ENCODE data around the gene CIITA.
"Not testable (repeated sequence)": the region's sequence is repeated elsewhere in the genome, so short reads cannot be mapped to it uniquely, and the experiment has no call there.

CIITA gene

GRCh38 chr16:10957771-10958482 lies 80.9 kb downstream of the CIITA start:
- no peak for DNase-seq

- DNase-seq = no peak
Measured at GRCh38 chr16:10959161-10959560, 82.2 kb downstream of the CIITA start.

GRCh38 chr16:10961231-10961630 lies 84.2 kb downstream of the CIITA start:
- DNase-seq = no peak

- peak; percentile 76 to 78 for DNase-seq
Measured at GRCh38 chr16:10964039-10964890, 87.3 kb downstream of the CIITA start.

GRCh38 chr16:10964891-10965326 lies 87.9 kb downstream of the CIITA start:
- peak; percentile 62 to 70 for DNase-seq

- DNase-seq = no peak
Measured at GRCh38 chr16:10965440-10966061, 88.5 kb downstream of the CIITA start.

GRCh38 chr16:10966129-10966528 lies 89.1 kb downstream of the CIITA start:
- no peak for DNase-seq

- not testable (repeated sequence) for DNase-seq
Measured at GRCh38 chr16:10966559-10966958, 89.6 kb downstream of the CIITA start.

- no peak for DNase-seq
Measured at GRCh38 chr16:10967986-10968385, 91.0 kb downstream of the CIITA start.

- DNase-seq = no peak
Measured at GRCh38 chr16:10968498-10968897, 91.5 kb downstream of the CIITA start.

- no peak for DNase-seq
Measured at GRCh38 chr16:10969615-10970014, 92.6 kb downstream of the CIITA start.

GRCh38 chr16:10970065-10970464 lies 93.1 kb downstream of the CIITA start:
- no peak for DNase-seq

GRCh38 chr16:10971560-10971961 lies 94.6 kb downstream of the CIITA start:
- DNase-seq = peak; percentile 12 to 16

- no peak for DNase-seq
Measured at GRCh38 chr16:10972108-10972818, 95.3 kb downstream of the CIITA start.

- DNase-seq = no peak
Measured at GRCh38 chr16:10972819-10973464, 95.9 kb downstream of the CIITA start.

- DNase-seq = no peak
Measured at GRCh38 chr16:10976634-10977033, 99.6 kb downstream of the CIITA start.

- DNase-seq = no peak
Measured at GRCh38 chr16:10978124-10978523, 101.1 kb downstream of the CIITA start.

- no peak for DNase-seq
Measured at GRCh38 chr16:10978871-10979446, 102.0 kb downstream of the CIITA start.

- no peak for DNase-seq
Measured at GRCh38 chr16:10979717-10980601, 103.0 kb downstream of the CIITA start.

GRCh38 chr16:10980813-10981212 lies 103.8 kb downstream of the CIITA start:
- no peak for DNase-seq

GRCh38 chr16:10981697-10982216 lies 104.8 kb downstream of the CIITA start:
- peak in 1 of 2 experiments; percentile 29 for DNase-seq

Data from activated CD4-positive, alpha-beta T cell treated with anti-CD3 and anti-CD28 coated beads, Interleukin-2, amount 50 U/mL, for 4 hours (primary cell).